ENCODE results near the gene ASTL. TPM values are rescaled to one million over a fixed set of nuclear protein-coding genes. Genes with fewer than 3 reads are reported as not detected.
"Not testable (repeated sequence)": the region's sequence is repeated elsewhere in the genome, so short reads cannot be mapped to it uniquely, and the experiment has no call there.

The ASTL gene
- total RNA-seq, 1 experiment from 2014 or later, result 2.6 TPM

- DNase-seq (ENCODE audit: low spot score), result no peak
- in situ Hi-C loops (cut with HindIII; ENCODE audit: low sequenced_read_pairs), result no loop called here
These were observed 10.3 kb upstream of the ASTL start for GRCh38 chr2:96148410-96149217.

- in situ Hi-C loops (cut with HindIII; ENCODE audit: low sequenced_read_pairs), result no loop called here
- no peak for DNase-seq (ENCODE audit: low spot score)
These were observed 9.4 kb upstream of the ASTL start for GRCh38 chr2:96147593-96148201.

DNA sequence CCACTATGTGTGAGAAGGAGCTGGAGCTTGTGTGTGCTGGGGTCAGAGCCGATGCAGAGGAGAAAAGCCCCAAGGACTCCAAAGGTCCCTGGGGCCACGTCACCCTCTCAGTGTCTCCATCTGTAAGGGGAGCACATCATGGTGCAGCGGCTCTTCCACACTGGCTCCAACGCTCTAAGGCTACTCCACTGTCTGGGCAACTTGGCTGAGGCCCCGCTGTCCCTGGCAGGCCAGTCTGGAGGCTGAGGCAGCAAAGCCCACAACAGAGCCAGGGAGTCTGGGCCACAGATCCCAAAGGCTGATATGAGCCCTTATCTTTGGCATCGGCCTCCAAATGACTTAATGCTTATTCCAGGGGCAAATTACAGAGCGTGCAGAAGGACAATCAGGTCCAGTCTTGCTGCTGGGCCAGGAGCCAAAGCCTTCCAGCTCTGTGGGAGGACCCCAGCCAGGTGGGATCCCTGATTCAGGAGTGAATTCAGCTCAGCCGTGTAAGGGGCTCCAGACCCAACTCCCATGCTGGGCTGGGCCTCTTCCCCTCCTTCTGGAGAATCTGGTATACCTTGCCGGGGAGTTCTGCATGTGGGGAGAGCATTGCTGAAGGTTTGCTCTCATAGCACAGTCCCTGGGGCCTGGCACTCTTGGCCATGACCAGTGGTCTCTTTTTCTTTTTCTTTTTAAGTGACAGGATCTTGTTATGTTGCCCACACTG is 8.7 kb upstream of the ASTL start:
- in situ Hi-C loops (cut with HindIII; ENCODE audit: low sequenced_read_pairs), result no loop called here
- DNase-seq (ENCODE audit: low spot score), result no peak

DNA sequence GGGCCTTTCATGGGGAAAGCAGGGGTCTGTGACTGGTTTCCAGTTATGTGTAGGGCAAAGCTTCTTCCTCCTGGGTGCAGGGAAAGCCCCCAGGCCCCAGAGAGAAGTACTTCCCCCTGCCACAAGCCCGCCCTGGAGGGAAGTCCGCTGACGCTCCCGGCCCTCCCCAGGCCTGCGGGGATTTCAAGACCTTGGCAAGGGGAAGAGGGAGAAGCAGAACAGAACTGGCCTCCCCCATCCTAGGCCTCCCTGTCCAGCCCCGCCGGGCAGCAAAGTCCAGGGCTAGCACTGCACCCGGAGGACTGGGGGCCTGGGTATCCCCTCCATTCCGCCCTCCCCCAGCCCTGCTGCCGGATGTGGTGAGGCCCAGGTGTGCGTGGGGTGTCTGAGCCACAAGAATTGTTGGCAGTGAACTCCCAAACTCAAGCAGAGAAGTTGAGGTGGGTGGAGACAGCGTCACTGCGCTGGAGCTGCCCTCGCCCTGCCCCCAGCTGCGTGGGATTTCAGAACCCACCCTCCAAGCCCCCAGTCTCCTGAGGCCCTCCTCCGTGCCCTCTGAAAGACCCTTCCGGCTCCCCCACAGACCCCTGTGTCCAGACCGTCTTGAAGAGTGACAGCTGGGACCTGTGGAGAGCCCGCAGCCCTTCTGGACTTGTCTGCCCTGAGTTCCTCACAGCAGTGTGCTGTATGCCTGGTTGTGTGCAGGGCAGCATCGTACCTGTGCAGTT is 8.0 kb upstream of the ASTL start:
- in situ Hi-C loops (cut with HindIII; ENCODE audit: low sequenced_read_pairs), result no loop called here
- no peak for DNase-seq (ENCODE audit: low spot score)

DNA sequence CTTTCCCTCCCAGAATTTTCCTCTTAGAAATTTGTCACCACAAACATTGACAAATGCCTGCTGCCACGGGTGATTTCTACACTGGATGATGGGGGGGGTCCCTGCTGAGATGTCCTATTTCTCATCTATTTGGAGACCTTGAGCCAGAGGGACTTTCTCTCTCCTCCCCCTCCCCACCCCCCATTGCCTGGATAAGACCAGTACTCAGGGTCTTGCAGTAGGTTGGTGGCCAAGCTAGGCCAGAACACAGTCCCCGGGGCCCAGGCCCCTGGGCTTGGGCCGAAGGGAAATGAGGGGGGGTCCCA is 7.5 kb upstream of the ASTL start:
- in situ Hi-C loops (cut with HindIII; ENCODE audit: low sequenced_read_pairs), result no loop called here
- no peak for DNase-seq (ENCODE audit: low spot score)

- peak; percentile 66 for DNase-seq (ENCODE audit: low spot score)
These were observed 6.9 kb upstream of the ASTL start, which contains the start of gene DUSP2 for GRCh38 chr2:96145036-96145847. TSS of gene DUSP2 (minus strand) at chr2:96145440. CDS start at chr2:96145354, 86 bp downstream.

GRCh38 chr2:96144481-96145035 is 6.3 kb upstream of the ASTL start:
- no peak for DNase-seq (ENCODE audit: low spot score)

More at GRCh38 chr2:96145036-96145847, 6.9 kb upstream of the ASTL start, which contains the start of gene DUSP2:
- in situ Hi-C loops (cut with HindIII; ENCODE audit: low sequenced_read_pairs), result no loop called here

GRCh38 chr2:96143848-96144480 is 5.7 kb upstream of the ASTL start:
- in situ Hi-C loops (cut with HindIII; ENCODE audit: low sequenced_read_pairs), result no loop called here
- DNase-seq (ENCODE audit: low spot score), result peak; percentile 46

More at GRCh38 chr2:96144481-96145035, 6.3 kb upstream of the ASTL start:
- in situ Hi-C loops (cut with HindIII; ENCODE audit: low sequenced_read_pairs), result no loop called here

GRCh38 chr2:96143231-96143847 is 5.0 kb upstream of the ASTL start:
- no peak for DNase-seq (ENCODE audit: low spot score)
- in situ Hi-C loops (cut with HindIII; ENCODE audit: low sequenced_read_pairs), result no loop called here

GRCh38 chr2:96142217-96143113 is 4.2 kb upstream of the ASTL start:
- no peak for DNase-seq (ENCODE audit: low spot score)
- in situ Hi-C loops (cut with HindIII; ENCODE audit: low sequenced_read_pairs), result no loop called here

DNA sequence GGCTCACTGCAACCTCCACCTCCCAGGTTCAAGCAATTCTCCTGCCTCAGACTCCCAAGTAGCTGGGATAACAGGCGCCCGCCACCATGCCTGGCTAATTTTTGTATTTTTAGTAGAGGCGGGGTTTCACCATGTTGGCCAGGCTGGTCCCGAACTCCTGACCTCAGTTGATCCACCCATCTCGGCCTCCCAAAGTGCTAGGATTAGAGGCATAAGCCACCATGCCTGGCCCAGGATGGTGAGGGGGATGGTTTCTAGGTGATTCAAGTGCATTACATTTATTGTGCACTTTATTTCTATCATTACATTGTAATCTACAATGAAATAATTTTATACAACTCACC is 3.3 kb upstream of the ASTL start:
- DNase-seq (ENCODE audit: low spot score); in situ Hi-C loops (cut with HindIII; ENCODE audit: low sequenced_read_pairs): not testable (repeated sequence)

DNA sequence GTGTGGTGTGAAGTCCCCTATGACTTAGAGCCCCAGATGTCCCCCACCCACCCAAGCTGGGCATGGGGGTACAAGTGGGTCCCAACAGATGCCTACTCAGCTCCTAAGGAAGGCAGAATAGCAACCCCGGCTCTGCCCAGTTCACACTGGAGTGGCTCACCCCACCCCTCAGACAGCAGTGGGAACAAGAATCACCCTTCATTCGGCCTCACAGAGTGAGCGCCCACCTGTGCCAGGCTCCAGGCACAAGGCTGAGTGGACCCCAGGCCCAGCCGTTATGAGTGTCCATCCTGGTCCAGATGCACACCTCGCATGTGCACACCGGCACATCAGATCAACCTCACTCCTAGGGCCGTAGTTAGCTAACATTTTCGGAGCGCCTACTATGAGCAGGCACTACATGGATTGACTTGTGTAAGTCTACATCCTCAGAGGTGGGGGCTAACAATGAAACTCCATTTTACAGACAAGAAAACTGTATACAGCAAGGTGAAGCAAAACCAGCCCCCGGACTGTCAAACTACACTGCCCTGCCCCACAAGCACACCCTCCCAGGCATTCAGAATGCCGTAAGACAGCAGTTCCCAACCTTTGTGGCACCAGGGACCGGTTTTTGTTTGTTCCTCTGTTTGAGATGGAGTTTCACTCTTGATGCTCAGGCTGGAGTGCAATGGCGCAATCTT is 2.8 kb upstream of the ASTL start:
- in situ Hi-C loops (cut with HindIII; ENCODE audit: low sequenced_read_pairs), result no loop called here
- no peak for DNase-seq (ENCODE audit: low spot score)

DNA sequence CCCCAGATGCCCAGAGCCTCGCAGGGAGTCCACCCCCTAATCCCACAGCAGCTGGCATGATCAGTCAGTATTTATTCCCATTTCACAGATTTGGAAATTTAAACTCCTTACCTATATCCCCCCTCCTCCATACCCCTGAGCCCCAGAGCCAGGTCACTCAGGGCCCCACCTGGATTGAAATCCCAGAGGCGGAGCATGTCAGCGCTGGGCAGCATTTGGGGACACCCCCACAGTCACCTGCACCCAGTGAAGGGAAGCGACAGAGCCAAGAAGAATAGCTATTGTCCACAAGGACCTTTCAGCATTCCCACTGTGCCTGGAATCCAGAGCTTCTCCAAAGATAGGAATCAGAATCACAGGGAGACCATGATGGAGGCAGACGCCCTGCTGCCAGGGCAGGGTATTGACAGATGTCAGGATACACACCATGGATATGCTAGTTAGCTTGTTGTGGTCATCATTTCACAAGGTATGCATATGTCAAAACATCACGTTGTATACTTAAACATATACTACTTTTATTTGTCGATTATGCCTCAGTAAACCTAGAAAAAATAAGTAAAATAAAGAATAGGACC is 968 bp upstream of the ASTL start:
- DNase-seq (ENCODE audit: low spot score), result no peak
- in situ Hi-C loops (cut with HindIII; ENCODE audit: low sequenced_read_pairs), result no loop called here

DNA sequence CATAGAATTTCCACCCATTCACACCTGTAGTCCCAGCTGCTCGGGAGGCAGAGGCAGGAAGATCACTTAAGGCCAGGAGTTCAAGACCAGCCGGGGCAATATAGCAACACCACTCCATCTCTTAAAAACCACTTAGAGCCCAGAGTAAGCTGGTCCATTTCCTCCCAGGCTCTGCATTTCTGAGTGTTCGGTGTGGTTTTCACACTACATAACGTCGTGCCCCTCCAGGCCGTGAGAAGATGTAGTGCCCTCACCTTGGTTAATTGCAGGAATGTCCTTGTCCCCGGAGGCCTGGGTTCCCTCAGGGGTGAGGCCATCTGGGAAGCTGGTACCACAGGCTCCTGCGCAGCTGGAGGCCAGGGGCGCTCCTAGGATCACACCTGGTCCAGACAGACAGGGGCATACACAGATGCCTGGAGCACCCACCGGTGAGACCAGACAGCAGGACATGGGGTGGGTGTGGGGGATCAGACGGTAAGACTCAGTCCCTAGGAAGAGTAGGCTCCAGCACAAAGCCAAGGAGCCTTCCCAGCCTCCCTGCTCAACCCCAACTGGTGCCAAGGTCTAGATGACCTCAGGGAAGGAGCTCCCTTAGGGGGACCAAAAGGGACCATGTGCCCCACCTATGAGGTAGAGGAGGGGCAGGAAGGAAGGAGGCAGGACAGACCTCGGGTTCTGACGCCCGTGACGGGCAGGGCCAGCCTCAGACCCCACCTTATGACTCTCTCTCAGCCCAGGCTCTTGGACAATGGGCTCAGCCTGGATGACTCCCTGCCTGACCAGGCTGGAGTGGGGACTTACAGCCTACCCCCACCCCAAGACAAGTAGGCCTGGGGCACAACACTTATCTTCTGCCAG is 752 bp downstream of the ASTL start:
- in situ Hi-C loops (cut with HindIII; ENCODE audit: low sequenced_read_pairs), result no loop called here
- no peak for DNase-seq (ENCODE audit: low spot score)

DNA sequence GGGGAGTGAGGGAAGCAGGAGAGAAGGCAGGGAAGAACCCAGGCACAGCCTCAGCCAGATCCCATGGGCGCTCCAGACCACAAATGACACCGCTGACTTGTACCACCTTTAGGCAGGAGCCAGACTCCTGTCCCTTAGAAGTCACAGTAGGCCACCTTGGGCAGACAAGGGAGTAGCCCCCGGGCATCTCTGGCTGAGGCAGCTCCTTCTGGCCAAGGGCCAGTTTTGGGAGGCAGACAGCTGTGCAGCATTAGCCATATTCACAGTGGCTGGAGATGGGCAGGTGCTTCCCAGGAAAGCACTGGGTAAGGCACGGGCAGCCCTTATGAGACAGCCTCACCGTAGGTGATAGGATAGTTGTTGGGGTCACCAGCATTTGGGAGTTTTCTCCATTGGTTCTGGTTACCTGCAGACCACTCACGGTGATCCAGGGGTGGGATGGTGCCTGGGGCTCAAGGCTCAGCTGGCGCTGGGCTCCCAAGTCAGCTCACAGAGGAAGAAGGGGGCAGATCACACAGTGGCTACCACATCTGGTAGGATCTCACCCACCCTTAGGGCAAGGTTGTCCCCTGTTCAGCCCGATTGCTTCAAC is 2.1 kb downstream of the ASTL start:
- DNase-seq (ENCODE audit: low spot score), result no peak
- in situ Hi-C loops (cut with HindIII; ENCODE audit: low sequenced_read_pairs), result no loop called here
